ENCODE data around the gene EPGN. TPM values are rescaled to one million over a fixed set of nuclear protein-coding genes. Genes with fewer than 3 reads are reported as not detected.

EPGN gene
- total RNA-seq, 1 donor from 2014 or later: 2.4 TPM

- Mint-ChIP-seq H3K36me3 (no peaks in the 10 kb centered on the region), H3K4me3 (no peak overlapping the region), H3K4me1 (ENCODE audit: unreplicated experiment) (no peaks in the 10 kb centered on the region), H3K9me3 (no peaks in the 10 kb centered on the region), H3K27ac (no peak overlapping the region), H3K27me3 (no peaks in the 10 kb centered on the region)
- no peak for TF ChIP-seq CTCF (conservative IDR thresholded peaks at IDR 0.05)
- no peak for DNase-seq (ENCODE audit: extremely low spot score, unreplicated experiment)
Measured at GRCh38 chr4:74282926-74283325, 25.3 kb upstream of the EPGN start.

- no peak for DNase-seq (ENCODE audit: extremely low spot score, unreplicated experiment)
- no peak overlapping the region for H3K4me3 Mint-ChIP-seq
- peak overlapping the region; percentile 68 for H3K27ac Mint-ChIP-seq
- TF ChIP-seq CTCF (conservative IDR thresholded peaks at IDR 0.05): no peak
- no peaks in the 10 kb centered on the region for H3K9me3 Mint-ChIP-seq
- no peaks in the 10 kb centered on the region for H3K4me1 Mint-ChIP-seq (ENCODE audit: unreplicated experiment)
- no peaks in the 10 kb centered on the region for H3K27me3 Mint-ChIP-seq
- no peaks in the 10 kb centered on the region for H3K36me3 Mint-ChIP-seq
Measured at GRCh38 chr4:74283614-74284013, 24.7 kb upstream of the EPGN start.

- no peak for TF ChIP-seq CTCF (conservative IDR thresholded peaks at IDR 0.05)
- H3K27ac Mint-ChIP-seq: no peak overlapping the region
- no peak overlapping the region for H3K4me3 Mint-ChIP-seq
- no peaks in the 10 kb centered on the region for H3K9me3 Mint-ChIP-seq
- H3K27me3 Mint-ChIP-seq: no peaks in the 10 kb centered on the region
- no peaks in the 10 kb centered on the region for H3K4me1 Mint-ChIP-seq (ENCODE audit: unreplicated experiment)
- DNase-seq (ENCODE audit: extremely low spot score, unreplicated experiment): no peak
- no peaks in the 10 kb centered on the region for H3K36me3 Mint-ChIP-seq
Measured at GRCh38 chr4:74284053-74284452, 24.2 kb upstream of the EPGN start.

GRCh38 chr4:74287164-74287563 lies 21.1 kb upstream of the EPGN start:
- H3K27me3 Mint-ChIP-seq: no peaks in the 10 kb centered on the region
- H3K9me3 Mint-ChIP-seq: no peaks in the 10 kb centered on the region
- DNase-seq (ENCODE audit: extremely low spot score, unreplicated experiment): no peak
- H3K27ac Mint-ChIP-seq: no peak overlapping the region
- no peak for TF ChIP-seq CTCF (conservative IDR thresholded peaks at IDR 0.05)
- H3K4me1 Mint-ChIP-seq (ENCODE audit: unreplicated experiment): no peaks in the 10 kb centered on the region
- no peak overlapping the region for H3K4me3 Mint-ChIP-seq
- H3K36me3 Mint-ChIP-seq: no peaks in the 10 kb centered on the region

- Mint-ChIP-seq H3K36me3 (no peaks in the 10 kb centered on the region), H3K9me3 (no peaks in the 10 kb centered on the region), H3K4me1 (ENCODE audit: unreplicated experiment) (no peaks in the 10 kb centered on the region), H3K27me3 (no peaks in the 10 kb centered on the region), H3K4me3 (no peak overlapping the region), H3K27ac (no peak overlapping the region)
- DNase-seq (ENCODE audit: extremely low spot score, unreplicated experiment): no peak
- TF ChIP-seq CTCF (conservative IDR thresholded peaks at IDR 0.05): no peak
Measured at GRCh38 chr4:74287791-74288190, 20.5 kb upstream of the EPGN start.

GRCh38 chr4:74291471-74291870 lies 16.8 kb upstream of the EPGN start:
- Mint-ChIP-seq H3K36me3 (no peaks in the 10 kb centered on the region), H3K4me1 (ENCODE audit: unreplicated experiment) (no peaks in the 10 kb centered on the region), H3K4me3 (no peak overlapping the region), H3K9me3 (no peaks in the 10 kb centered on the region), H3K27ac (no peak overlapping the region), H3K27me3 (no peaks in the 10 kb centered on the region)
- DNase-seq (ENCODE audit: extremely low spot score, unreplicated experiment): no peak
- TF ChIP-seq CTCF (conservative IDR thresholded peaks at IDR 0.05): no peak

All from type B pancreatic cell (in vitro differentiated cells).